ENCODE data around the gene EYS.

GRCh38 chr6:64872633-64873032 is 834.4 kb downstream of the EYS start:
- TF ChIP-seq CTCF (IDR thresholded peaks at IDR 0.05) (no peak), POLR2AphosphoS5 (IDR thresholded peaks at IDR 0.05; ENCODE audit: low read depth, low read length) (no peak), GABPA (IDR thresholded peaks at IDR 0.05; ENCODE audit: low read depth) (no peak), ELF1 (IDR thresholded peaks at IDR 0.05) (no peak)

All from SK-N-SH (cell line).